GM23338 (cell line): Measurements from ENCODE around the gene MEGF10. TPM values are rescaled to one million over a fixed set of nuclear protein-coding genes. Genes with fewer than 3 reads are reported as not detected.

Source experiments
- ATAC-seq: fragments of 200-7000 bp; cut with Tn5 transposase; 3 replicates; pipeline ENCODE4 v1.9.1; 2020
- DNase-seq: peaks from one replicate; pipeline ENCODE4 v3.0.0-alpha.2; 2015; ENCODE audit warnings: low spot score
- H2AFZ ChIP-seq: fragments of 200-600 bp; sonication (generic); 2 replicates; pipeline ENCODE4 v1.8.0; 2016; ENCODE audit warnings: antibody characterized with exemption, mild to moderate bottlenecking, moderate library complexity
- H3F3A ChIP-seq: fragments of 200-600 bp; sonication (generic); replicated peaks from 2 replicates; pipeline ENCODE4 v1.8.0; 2017; ENCODE audit warnings: antibody characterized with exemption, mixed run types, low read depth
- H3K27ac ChIP-seq: fragments of 200-600 bp; sonication (generic); 2 replicates; pipeline ENCODE4 v1.6.1; 2016; ENCODE audit warnings: low read depth
- H3K27me3 ChIP-seq: fragments of 200-600 bp; sonication (generic); 2 replicates; pipeline ENCODE4 v1.8.0; 2016; ENCODE audit warnings: mild to moderate bottlenecking, mixed run types, moderate library complexity; ENCODE audit not compliant: insufficient read depth
- H3K36me3 ChIP-seq: fragments of 200-600 bp; sonication (generic); 2 replicates; pipeline ENCODE4 v1.8.0; 2016; ENCODE audit warnings: mild to moderate bottlenecking; ENCODE audit not compliant: insufficient read depth
- H3K4me1 ChIP-seq: fragments of 200-600 bp; sonication (generic); 2 replicates; pipeline ENCODE4 v1.8.0; 2016; ENCODE audit warnings: mild to moderate bottlenecking, moderate library complexity; ENCODE audit not compliant: insufficient read depth
- H3K4me2 ChIP-seq: fragments of 200-600 bp; sonication (generic); 2 replicates; pipeline ENCODE4 v1.7.1; 2017; ENCODE audit warnings: mixed run types
- H3K4me3 ChIP-seq: fragments of 200-600 bp; sonication (generic); 2 replicates; pipeline ENCODE4 v1.6.1; 2016; ENCODE audit warnings: mixed run types
- H3K79me2 ChIP-seq: fragments of 200-600 bp; sonication (generic); replicated peaks from 2 replicates; pipeline ENCODE4 v1.8.0; 2017; ENCODE audit warnings: mild to moderate bottlenecking; ENCODE audit not compliant: insufficient read depth
- H3K9me2 ChIP-seq: fragments of 200-600 bp; sonication (generic); 2 replicates; pipeline ENCODE4 v1.8.0; 2017; ENCODE audit not compliant: insufficient read depth
- H4K20me1 ChIP-seq: fragments of 200-600 bp; sonication (generic); replicated peaks from 2 replicates; pipeline ENCODE4 v1.8.0; 2017; ENCODE audit warnings: mild to moderate bottlenecking; ENCODE audit not compliant: insufficient read depth
- H3K27ac Mint-ChIP-seq: 2 replicates; pipeline ENCODE4 v1.8.0; 2020; ENCODE audit warnings: inconsistent platforms, mild to moderate bottlenecking, moderate library complexity, mixed read lengths
- H3K27me3 Mint-ChIP-seq: 3 replicates; pipeline ENCODE4 v1.8.0; 2022; ENCODE audit warnings: low read depth, mild to moderate bottlenecking, moderate library complexity, mixed read lengths, inconsistent platforms; ENCODE audit not compliant: insufficient read depth, poor library complexity
- H3K36me3 Mint-ChIP-seq: 3 replicates; pipeline ENCODE4 v1.8.0; 2021; ENCODE audit warnings: low read depth, mild to moderate bottlenecking, inconsistent platforms, moderate library complexity, mixed read lengths
- H3K4me1 Mint-ChIP-seq: 3 replicates; pipeline ENCODE4 v1.8.0; 2020; ENCODE audit warnings: mild to moderate bottlenecking, inconsistent platforms, mixed read lengths
- H3K4me3 Mint-ChIP-seq: 3 replicates; pipeline ENCODE4 v1.8.0; 2021; ENCODE audit warnings: moderate library complexity, mild to moderate bottlenecking, inconsistent platforms, mixed read lengths
- H3K9me3 Mint-ChIP-seq: 3 replicates; pipeline ENCODE4 v1.8.0; 2020; ENCODE audit warnings: moderate library complexity, mild to moderate bottlenecking, inconsistent platforms, mixed read lengths
- CREB1 ChIP-seq: fragments of 250-450 bp; sonication (Bioruptor Pico); IDR thresholded peaks from 2 replicates; pipeline ENCODE4 v1.5.0; 2020; ENCODE audit warnings: low read depth, mild to moderate bottlenecking, moderate library complexity
- EZH2phosphoT487 ChIP-seq: fragments of 200-600 bp; sonication (generic); IDR thresholded peaks from one replicate; pipeline ENCODE4 v1.8.1; 2018; ENCODE audit warnings: antibody characterized with exemption; ENCODE audit not compliant: unreplicated experiment
- JUNB ChIP-seq: IDR thresholded peaks from one replicate; pipeline ENCODE4 v1.6.1; 2016; ENCODE audit warnings: antibody characterized with exemption; ENCODE audit not compliant: unreplicated experiment
- REST ChIP-seq: IDR thresholded peaks from one replicate; pipeline ENCODE4 v1.6.1; 2018; ENCODE audit warnings: antibody characterized with exemption; ENCODE audit not compliant: unreplicated experiment
- ZNF114 ChIP-seq: fragments of 250-450 bp; sonication (Bioruptor Pico); IDR thresholded peaks from 2 replicates; pipeline ENCODE4 v1.5.0; 2020; ENCODE audit warnings: mild to moderate bottlenecking, moderate library complexity
- ZNF462 ChIP-seq: fragments of 250-450 bp; sonication (Bioruptor Pico); IDR thresholded peaks from 2 replicates; pipeline ENCODE4 v1.5.0; 2020; ENCODE audit warnings: mild to moderate bottlenecking, moderate library complexity
- polyA plus RNA-seq: library from polyadenylated mRNA; unstranded; fragments of >200 nt; fragmentation: Nextera tagmentation; extraction: Ambion mirVana; gene quantifications from 2 replicates; pipeline ENCODE4 v1.2.1, GENCODE V29; 2016
- total RNA-seq: library from RNA; depleted of rRNA; stranded (reverse); fragments of >200 nt; shearing (Covaris generic); gene quantifications from 2 replicates; pipeline ENCODE4 v1.2.3, GENCODE V29; 2014

Gene MEGF10
- total and polyA plus RNA-seq, 2 experiments from 2014 or later, result 4.5 to 28.3 TPM

- TF ChIP-seq ZNF462 (CRISPR knock-in tag), result no peak
These were observed 15.4 kb downstream of the MEGF10 start (continued) for GRCh38 chr5:127306036-127306435.

GRCh38 chr5:127306647-127307046 is 16.1 kb downstream of the MEGF10 start:
- ATAC-seq (no peak), DNase-seq (no peak)
- Histone ChIP-seq H2AFZ (no peak overlapping the region), H3F3A (no peaks in the 10 kb centered on the region), H3K4me1 (peaks cover 44% of the 10 kb centered on the region), H3K36me3 (no peaks in the 10 kb centered on the region), H3K9me2 (no peaks in the 10 kb centered on the region), H3K27me3 (no peaks in the 10 kb centered on the region), H3K79me2 (peaks cover 43% of the 10 kb centered on the region), H3K27ac (no peak overlapping the region), H3K4me3 (no peak overlapping the region), H4K20me1 (no peaks in the 10 kb centered on the region), H3K4me2 (0 out of 2 replicates have a peak overlapping the region, but pooled peaks have one; percentile 36)
- Mint-ChIP-seq H3K4me1 (peaks cover 64% of the 10 kb centered on the region), H3K4me3 (no peak overlapping the region), H3K36me3 (peaks cover 25% of the 10 kb centered on the region), H3K27ac (peak overlapping the region; percentile 63), H3K9me3 (peaks cover 8% of the 10 kb centered on the region; the same call in 2 of the 3 replicates), H3K27me3 (no peaks in the 10 kb centered on the region)
- TF ChIP-seq JUNB (no peak), ZNF462 (CRISPR knock-in tag) (no peak), REST (no peak), CREB1 (no peak), ZNF114 (CRISPR knock-in tag) (no peak), EZH2phosphoT487 (no peak)
